ENCODE measurements around the gene TNNT2. TPM values are rescaled to one million over a fixed set of nuclear protein-coding genes. Genes with fewer than 3 reads are reported as not detected.

Gene TNNT2
- total and polyA plus RNA-seq, 12 donors: 5,905 to 31,279 (median 7,605) TPM

- ATAC-seq (no peak), DNase-seq (no peak)
- no peak overlapping the region for H3K4me3 ChIP-seq
- no peak for TF ChIP-seq CTCF (IDR thresholded peaks at IDR 0.05)
- H3K36me3 ChIP-seq: no peaks in the 10 kb centered on the region
- no peaks in the 10 kb centered on the region for H3K9me3 ChIP-seq
- intact Hi-C loops (cut with DNase I): no loop called here
- peaks cover 0 to 35% (median 29%) of the 10 kb centered on the region in 7 donors for H3K27me3 ChIP-seq
- H3K4me1 ChIP-seq: peaks cover 0 to 54% (median 11%) of the 10 kb centered on the region in 9 donors
- WGBS, 2 donors: 90 to 96% methylated on average over 4 of the region's 4 CpGs
- H3K27ac ChIP-seq: no peak overlapping the region
Observed at GRCh38 chr1:201395936-201396335, 18.5 kb upstream of the TNNT2 start.

GRCh38 chr1:201394591-201394990 lies 17.1 kb upstream of the TNNT2 start:
- ATAC-seq (no peak), DNase-seq (no peak)
- intact Hi-C loops (cut with DNase I): no loop called here
- H3K27me3 ChIP-seq: peaks cover 0 to 22% (median 15%) of the 10 kb centered on the region in 7 donors
- H3K27ac ChIP-seq: no peak overlapping the region
- H3K36me3 ChIP-seq: no peaks in the 10 kb centered on the region
- no peak for TF ChIP-seq CTCF (IDR thresholded peaks at IDR 0.05)
- no peak overlapping the region for H3K4me3 ChIP-seq
- H3K4me1 ChIP-seq: peaks cover 0 to 42% (median 8%) of the 10 kb centered on the region in 9 donors
- no peaks in the 10 kb centered on the region for H3K9me3 ChIP-seq
- 82 to 84% methylated on average over 3 of the region's 3 CpGs for WGBS, 2 donors

- Histone ChIP-seq H3K4me1 (peaks cover 0 to 32% (median 0%) of the 10 kb centered on the region in 9 donors), H3K4me3 (no peak overlapping the region), H3K9me3 (no peaks in the 10 kb centered on the region), H3K27ac (no peak overlapping the region), H3K36me3 (no peaks in the 10 kb centered on the region), H3K27me3 (peaks cover 0 to 7% (median under 1%) of the 10 kb centered on the region in 7 donors)
- intact Hi-C loops (cut with DNase I): no loop called here
- ATAC-seq: no peak
- DNase-seq: no peak
- WGBS, 2 donors: 62 to 78% methylated on average over 3 of the region's 3 CpGs
- no peak for TF ChIP-seq CTCF (IDR thresholded peaks at IDR 0.05)
Observed at GRCh38 chr1:201393076-201393475, 15.6 kb upstream of the TNNT2 start.

GRCh38 chr1:201391651-201392511 lies 14.4 kb upstream of the TNNT2 start:
- no peak for TF ChIP-seq CTCF (IDR thresholded peaks at IDR 0.05)
- Histone ChIP-seq H3K27me3 (no peaks in the 10 kb centered on the region), H3K36me3 (no peaks in the 10 kb centered on the region), H3K4me3 (no peak overlapping the region), H3K27ac (no peak overlapping the region), H3K9me3 (no peaks in the 10 kb centered on the region), H3K4me1 (peaks cover 0 to 26% (median 0%) of the 10 kb centered on the region in 9 donors)
- 74% methylated on average over 9 of the region's 9 CpGs for WGBS, 2 donors
- ATAC-seq: peak in 1 of 8 donors; percentile 48
- no peak for DNase-seq
- intact Hi-C loops (cut with DNase I): no loop called here

Data from heart right ventricle (tissue), 16 donors.